ENCODE results near the gene RAP2A. TPM values are rescaled to one million over a fixed set of nuclear protein-coding genes. Genes with fewer than 3 reads are reported as not detected.

The RAP2A gene
- total RNA-seq, 2 experiments from 2014 or later = 9.2 to 15.4 TPM

DNA sequence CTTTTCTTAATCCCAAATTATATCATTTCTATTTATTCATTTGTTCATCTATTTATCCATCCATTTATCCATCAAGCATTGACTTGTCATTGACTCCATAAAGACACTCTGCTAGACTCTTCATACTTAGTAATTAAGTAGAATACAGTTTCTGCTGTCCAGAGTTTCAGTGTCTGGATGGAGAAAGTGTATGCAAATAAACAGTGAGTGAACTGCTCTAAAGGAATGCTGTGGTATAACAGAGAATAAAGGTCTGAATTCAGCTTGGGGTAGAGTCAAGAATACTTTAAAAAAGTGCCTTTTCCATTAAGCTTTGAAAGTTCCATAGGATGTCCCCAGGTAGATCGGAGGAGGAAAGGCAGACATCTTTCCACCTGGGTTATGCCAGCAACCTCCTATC lies 51.4 kb downstream of the RAP2A start:
- Histone ChIP-seq H3K4me1 (ENCODE audit: insufficient read depth, low read length, poor library complexity, severe bottlenecking) (no peaks in the 10 kb centered on the region), H4K20me1 (ENCODE audit: insufficient read depth, low read length) (no peaks in the 10 kb centered on the region), H3K79me2 (ENCODE audit: insufficient read depth, low read depth, low read length) (no peaks in the 10 kb centered on the region), H3K4me3 (ENCODE audit: low read depth, low read length, poor library complexity, severe bottlenecking) (no peak overlapping the region), H3K27ac (ENCODE audit: low read depth, low read length, poor library complexity, severe bottlenecking) (no peak overlapping the region), H3K9me3 (ENCODE audit: low read length) (no peaks in the 10 kb centered on the region), H3K4me2 (ENCODE audit: low read length) (no peak overlapping the region), H2AFZ (ENCODE audit: low read length) (no peak overlapping the region), H3K9me2 (ENCODE audit: insufficient read depth, low read length) (no peaks in the 10 kb centered on the region), H3K36me3 (ENCODE audit: insufficient read depth, low read length) (no peaks in the 10 kb centered on the region)
- no peak for DNase-seq (ENCODE audit: low spot score)
- BruUV-seq (replicated peaks) = no TSS peak
- POLR2A ChIA-PET = interaction anchor here (0.6 kb wide), 1 partner anchor 298 kb away, joined by 3 read pairs; no protein-coding TSS in a partner anchor
- intact Hi-C loops (cut with micrococcal nuclease; ENCODE audit: unreplicated experiment) = no loop called here
- TF ChIP-seq, protein P1, sequence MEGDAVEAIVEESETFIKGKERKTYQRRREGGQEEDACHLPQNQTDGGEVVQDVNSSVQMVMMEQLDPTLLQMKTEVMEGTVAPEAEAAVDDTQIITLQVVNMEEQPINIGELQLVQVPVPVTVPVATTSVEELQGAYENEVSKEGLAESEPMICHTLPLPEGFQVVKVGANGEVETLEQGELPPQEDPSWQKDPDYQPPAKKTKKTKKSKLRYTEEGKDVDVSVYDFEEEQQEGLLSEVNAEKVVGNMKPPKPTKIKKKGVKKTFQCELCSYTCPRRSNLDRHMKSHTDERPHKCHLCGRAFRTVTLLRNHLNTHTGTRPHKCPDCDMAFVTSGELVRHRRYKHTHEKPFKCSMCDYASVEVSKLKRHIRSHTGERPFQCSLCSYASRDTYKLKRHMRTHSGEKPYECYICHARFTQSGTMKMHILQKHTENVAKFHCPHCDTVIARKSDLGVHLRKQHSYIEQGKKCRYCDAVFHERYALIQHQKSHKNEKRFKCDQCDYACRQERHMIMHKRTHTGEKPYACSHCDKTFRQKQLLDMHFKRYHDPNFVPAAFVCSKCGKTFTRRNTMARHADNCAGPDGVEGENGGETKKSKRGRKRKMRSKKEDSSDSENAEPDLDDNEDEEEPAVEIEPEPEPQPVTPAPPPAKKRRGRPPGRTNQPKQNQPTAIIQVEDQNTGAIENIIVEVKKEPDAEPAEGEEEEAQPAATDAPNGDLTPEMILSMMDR (conservative IDR thresholded peaks at IDR 0.05; ENCODE audit: low read length) = no peak
- TF ChIP-seq EZH2phosphoT487 (IDR thresholded peaks at IDR 0.05; ENCODE audit: borderline replicate concordance, low read depth, low read length) = no peak
- CTCF ChIA-PET (ENCODE audit: unreplicated experiment) = no interaction called here

DNA sequence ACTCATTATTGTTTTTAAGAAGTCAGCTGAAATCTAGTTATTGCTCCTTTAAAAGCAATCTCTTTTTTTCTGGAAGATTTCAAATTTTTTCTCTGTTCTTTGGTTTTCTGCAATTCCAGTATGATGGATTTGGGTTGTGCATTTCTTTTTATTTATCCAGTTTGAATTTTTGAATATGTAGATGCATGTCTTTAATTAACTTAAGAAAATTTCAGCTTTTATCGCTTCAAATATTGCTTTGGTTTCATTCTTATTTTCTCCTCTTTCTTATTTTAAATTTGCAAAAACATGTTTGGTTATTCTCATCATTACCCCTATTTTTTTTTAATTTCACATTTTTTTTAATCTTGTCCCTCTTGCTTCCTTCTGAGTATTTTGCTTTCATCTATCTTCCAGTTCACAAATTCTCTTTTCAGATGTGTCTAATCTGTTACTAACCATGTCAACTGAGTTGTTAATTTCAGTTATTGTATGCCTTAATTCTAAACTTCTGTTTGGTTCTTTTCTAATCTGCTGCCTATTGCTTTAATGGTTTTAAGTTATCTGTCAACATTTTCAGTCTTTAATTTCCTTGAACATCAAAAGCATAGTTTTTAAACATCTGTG lies 56.8 kb downstream of the RAP2A start:
- Histone ChIP-seq H3K79me2 (ENCODE audit: insufficient read depth, low read depth, low read length) (no peaks in the 10 kb centered on the region), H3K4me3 (ENCODE audit: low read depth, low read length, poor library complexity, severe bottlenecking) (no peak overlapping the region), H2AFZ (ENCODE audit: low read length) (no peak overlapping the region), H3K4me1 (ENCODE audit: insufficient read depth, low read length, poor library complexity, severe bottlenecking) (no peaks in the 10 kb centered on the region), H3K9me2 (ENCODE audit: insufficient read depth, low read length) (no peaks in the 10 kb centered on the region), H3K27ac (ENCODE audit: low read depth, low read length, poor library complexity, severe bottlenecking) (no peak overlapping the region), H3K36me3 (ENCODE audit: insufficient read depth, low read length) (no peaks in the 10 kb centered on the region), H3K9me3 (ENCODE audit: low read length) (no peaks in the 10 kb centered on the region), H4K20me1 (ENCODE audit: insufficient read depth, low read length) (no peaks in the 10 kb centered on the region), H3K4me2 (ENCODE audit: low read length) (no peak overlapping the region)
- POLR2A ChIA-PET = no interaction called here
- BruUV-seq (replicated peaks) = no TSS peak
- TF ChIP-seq, protein P1 (conservative IDR thresholded peaks at IDR 0.05; ENCODE audit: low read length) = no peak
- no peak for TF ChIP-seq EZH2phosphoT487 (IDR thresholded peaks at IDR 0.05; ENCODE audit: borderline replicate concordance, low read depth, low read length)
- CTCF ChIA-PET (ENCODE audit: unreplicated experiment) = no interaction called here
- no peak for DNase-seq (ENCODE audit: low spot score)
- intact Hi-C loops (cut with micrococcal nuclease; ENCODE audit: unreplicated experiment) = no loop called here

DNA sequence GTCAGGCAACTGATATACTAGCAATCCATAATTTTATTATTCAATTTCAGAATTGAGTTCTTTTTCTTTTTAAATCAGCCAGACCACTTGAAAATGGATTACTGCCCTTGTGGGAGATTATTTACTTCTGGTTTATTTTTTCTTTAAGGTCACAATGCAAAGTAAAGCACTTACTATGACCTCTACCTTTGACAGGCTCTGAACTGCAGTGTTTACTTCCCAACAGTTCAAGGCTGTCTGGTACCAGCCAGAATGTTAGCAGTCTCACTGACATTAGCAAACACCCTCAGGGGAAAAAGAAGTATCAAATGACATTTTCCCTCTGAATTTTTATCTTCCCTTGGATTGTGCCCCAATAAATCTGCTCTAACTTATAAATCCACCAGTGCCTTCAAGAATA lies 57.5 kb downstream of the RAP2A start:
- no peaks in the 10 kb centered on the region for H3K9me3 ChIP-seq (ENCODE audit: low read length)
- H2AFZ ChIP-seq (ENCODE audit: low read length) = no peak overlapping the region
- H3K27ac ChIP-seq (ENCODE audit: low read depth, low read length, poor library complexity, severe bottlenecking) = no peak overlapping the region
- no peak overlapping the region for H3K4me2 ChIP-seq (ENCODE audit: low read length)
- no peaks in the 10 kb centered on the region for H4K20me1 ChIP-seq (ENCODE audit: insufficient read depth, low read length)
- intact Hi-C loops (cut with micrococcal nuclease; ENCODE audit: unreplicated experiment) = no loop called here
- DNase-seq (ENCODE audit: low spot score) = no peak
- no peaks in the 10 kb centered on the region for H3K4me1 ChIP-seq (ENCODE audit: insufficient read depth, low read length, poor library complexity, severe bottlenecking)
- ChIA-PET CTCF (ENCODE audit: unreplicated experiment) (no interaction called here), POLR2A (no interaction called here)
- TF ChIP-seq EZH2phosphoT487 (IDR thresholded peaks at IDR 0.05; ENCODE audit: borderline replicate concordance, low read depth, low read length) = no peak
- TF ChIP-seq, protein P1 (conservative IDR thresholded peaks at IDR 0.05; ENCODE audit: low read length) = no peak
- H3K79me2 ChIP-seq (ENCODE audit: insufficient read depth, low read depth, low read length) = no peaks in the 10 kb centered on the region
- H3K36me3 ChIP-seq (ENCODE audit: insufficient read depth, low read length) = no peaks in the 10 kb centered on the region
- no TSS peak for BruUV-seq (replicated peaks)
- no peak overlapping the region for H3K4me3 ChIP-seq (ENCODE audit: low read depth, low read length, poor library complexity, severe bottlenecking)
- no peaks in the 10 kb centered on the region for H3K9me2 ChIP-seq (ENCODE audit: insufficient read depth, low read length)

All from OCI-LY7 (cell line).